AG10803 (cell line): ENCODE results near the gene DNLZ.

Experiments used
- DNase-seq: peaks from one replicate; pipeline ENCODE4 v3.0.0; 2010; ENCODE audit warnings: low read depth
- H3K4me3 ChIP-seq: 2 replicates; pipeline ENCODE4 v1.5.1; 2011; ENCODE audit warnings: mild to moderate bottlenecking, low read length, control low read depth
- TF ChIP-seq, protein P1 (sequence below): conservative IDR thresholded peaks from 2 replicates; pipeline ENCODE4 v1.5.1; 2011; ENCODE audit warnings: mild to moderate bottlenecking, low read length, control low read depth, inconsistent platforms

The DNLZ gene

DNA sequence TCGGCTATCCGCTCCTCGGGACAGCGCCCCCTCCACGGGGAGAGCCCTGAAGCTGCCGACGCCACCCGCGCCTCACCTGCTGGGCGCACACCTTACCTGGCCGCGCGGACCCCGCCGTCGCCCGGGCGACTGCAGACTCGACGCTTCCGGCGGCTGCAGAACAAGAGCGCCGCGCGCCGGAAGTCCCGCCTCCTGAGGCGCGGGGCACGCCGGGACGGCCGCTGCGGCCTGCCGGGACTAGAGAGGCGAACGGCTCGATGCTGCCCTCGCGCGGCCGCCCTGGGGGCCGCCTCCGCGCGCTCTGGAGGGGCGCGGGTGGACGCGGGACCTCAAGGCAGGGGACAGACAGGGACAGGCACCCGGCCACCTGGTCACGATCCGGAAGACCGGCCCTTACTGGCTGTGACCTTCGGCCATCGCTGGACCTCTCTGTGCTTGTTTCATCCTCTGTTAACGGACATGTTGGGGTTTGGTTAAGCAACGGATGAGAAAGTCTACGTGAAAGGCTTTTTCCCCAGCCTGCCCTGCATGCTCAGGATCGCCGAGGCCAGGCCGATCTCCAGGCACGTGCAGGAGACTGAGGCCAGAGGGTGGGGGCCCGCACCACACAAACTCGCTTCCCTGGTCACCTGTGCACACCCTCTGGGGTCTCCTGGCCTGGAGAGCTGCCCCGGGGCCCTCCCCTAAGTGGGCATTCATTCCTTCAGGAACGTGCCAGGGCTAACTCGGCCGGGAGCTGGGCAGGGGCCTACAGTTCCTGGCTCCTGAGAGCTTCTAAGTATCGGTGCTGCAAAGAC, 36.7 kb upstream of the DNLZ start, which contains the start of gene SNAPC4:
Gene SNAPC4, minus strand, starts transcription at position 133 of the 797 bp plus-strand sequence. CDS start 1,742 bp downstream, outside the sequence.
- DNase-seq = peak; percentile 77
- TF ChIP-seq, protein P1, sequence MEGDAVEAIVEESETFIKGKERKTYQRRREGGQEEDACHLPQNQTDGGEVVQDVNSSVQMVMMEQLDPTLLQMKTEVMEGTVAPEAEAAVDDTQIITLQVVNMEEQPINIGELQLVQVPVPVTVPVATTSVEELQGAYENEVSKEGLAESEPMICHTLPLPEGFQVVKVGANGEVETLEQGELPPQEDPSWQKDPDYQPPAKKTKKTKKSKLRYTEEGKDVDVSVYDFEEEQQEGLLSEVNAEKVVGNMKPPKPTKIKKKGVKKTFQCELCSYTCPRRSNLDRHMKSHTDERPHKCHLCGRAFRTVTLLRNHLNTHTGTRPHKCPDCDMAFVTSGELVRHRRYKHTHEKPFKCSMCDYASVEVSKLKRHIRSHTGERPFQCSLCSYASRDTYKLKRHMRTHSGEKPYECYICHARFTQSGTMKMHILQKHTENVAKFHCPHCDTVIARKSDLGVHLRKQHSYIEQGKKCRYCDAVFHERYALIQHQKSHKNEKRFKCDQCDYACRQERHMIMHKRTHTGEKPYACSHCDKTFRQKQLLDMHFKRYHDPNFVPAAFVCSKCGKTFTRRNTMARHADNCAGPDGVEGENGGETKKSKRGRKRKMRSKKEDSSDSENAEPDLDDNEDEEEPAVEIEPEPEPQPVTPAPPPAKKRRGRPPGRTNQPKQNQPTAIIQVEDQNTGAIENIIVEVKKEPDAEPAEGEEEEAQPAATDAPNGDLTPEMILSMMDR = peak; percentile 47
- peak within 1 kb of the TSS; percentile 83 for H3K4me3 ChIP-seq

DNA sequence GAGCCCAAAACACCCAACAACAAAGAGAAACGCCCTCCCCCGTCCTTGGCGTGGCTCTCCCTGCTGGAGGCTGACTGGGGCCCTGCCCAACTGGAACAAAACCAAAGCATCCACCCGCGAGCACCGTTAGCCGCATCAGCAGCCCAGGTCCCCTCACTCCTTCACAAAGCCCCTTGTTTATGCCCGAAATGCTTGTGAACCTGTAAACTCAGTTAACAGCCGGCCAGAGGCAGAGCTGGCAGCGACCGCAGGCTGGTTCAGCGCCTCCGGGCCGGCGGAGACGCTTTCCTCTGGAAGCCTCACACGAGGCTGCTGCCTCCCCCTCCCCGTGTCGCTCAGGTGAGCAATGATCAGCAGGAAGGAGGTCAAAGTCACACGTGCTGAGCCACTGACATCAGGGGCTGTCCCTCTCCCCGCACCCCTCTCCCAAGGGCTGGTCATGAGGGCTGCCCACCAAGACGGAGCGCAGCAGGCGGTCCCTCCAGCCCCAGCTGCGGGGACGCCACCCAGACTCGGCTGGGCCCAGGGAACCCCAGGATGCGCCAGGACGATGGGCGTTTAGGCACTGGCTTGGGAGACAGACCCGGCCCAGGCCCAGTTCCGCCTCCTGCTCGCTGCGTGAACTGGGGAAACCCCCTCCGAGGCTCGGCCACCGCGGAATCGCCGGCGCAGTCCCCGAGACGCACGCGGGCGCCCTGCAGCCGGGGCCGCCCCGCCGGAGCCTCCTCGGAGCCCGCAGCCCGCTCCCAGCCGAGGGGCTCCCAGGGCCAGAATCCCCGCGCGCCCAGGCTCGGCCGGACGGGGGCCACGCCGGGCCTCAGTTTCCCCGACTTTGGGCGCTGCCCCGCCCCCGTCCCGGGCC, 35.9 kb upstream of the DNLZ start:
- H3K4me3 ChIP-seq = peak overlapping the region; percentile 83
- no peak for DNase-seq
- TF ChIP-seq, protein P1 = no peak

DNA sequence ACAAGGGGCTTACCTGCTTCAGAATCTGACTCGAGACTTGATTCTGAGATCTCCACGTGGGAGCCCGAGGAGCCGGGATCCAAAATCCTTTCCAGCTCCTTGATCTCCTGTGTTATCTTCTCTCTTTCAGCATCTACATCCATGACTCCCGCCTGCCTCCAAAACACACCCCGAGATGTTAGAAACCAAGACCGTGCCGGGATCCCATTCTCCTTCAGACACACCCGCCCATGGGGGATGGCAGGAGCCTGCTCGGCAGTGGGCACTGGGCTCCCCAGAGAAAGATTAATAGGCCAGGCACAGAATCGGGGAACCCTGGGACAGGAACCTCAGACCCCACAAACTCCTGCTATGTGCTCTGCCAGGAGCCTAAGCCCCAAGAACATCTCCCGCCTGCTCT, 34.7 kb upstream of the DNLZ start:
- TF ChIP-seq, protein P1 = no peak
- H3K4me3 ChIP-seq = no peak overlapping the region; the same call in 1 of the 2 replicates
- no peak for DNase-seq

DNA sequence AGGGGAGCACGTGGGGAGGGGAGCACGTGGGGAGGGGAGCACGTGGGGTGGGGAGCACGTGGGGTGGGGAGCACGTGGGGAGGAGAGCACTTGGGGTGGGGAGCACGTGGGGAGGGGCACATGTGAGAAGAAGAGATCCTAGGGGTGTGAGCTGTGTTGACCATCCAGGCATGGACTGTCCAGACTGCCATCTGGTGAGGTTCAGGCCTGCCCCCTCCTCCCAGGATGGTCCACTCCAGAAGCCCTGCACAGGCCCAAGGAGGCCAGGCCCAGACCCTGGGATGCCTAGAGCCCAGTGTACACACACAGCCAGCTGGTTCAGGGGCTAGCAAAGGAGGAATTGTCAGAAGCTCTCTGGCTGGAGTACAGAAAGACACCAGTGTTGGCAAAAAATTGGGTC, 34.1 kb upstream of the DNLZ start:
- DNase-seq = no peak
- TF ChIP-seq, protein P1 = no peak
- no peak overlapping the region for H3K4me3 ChIP-seq

DNA sequence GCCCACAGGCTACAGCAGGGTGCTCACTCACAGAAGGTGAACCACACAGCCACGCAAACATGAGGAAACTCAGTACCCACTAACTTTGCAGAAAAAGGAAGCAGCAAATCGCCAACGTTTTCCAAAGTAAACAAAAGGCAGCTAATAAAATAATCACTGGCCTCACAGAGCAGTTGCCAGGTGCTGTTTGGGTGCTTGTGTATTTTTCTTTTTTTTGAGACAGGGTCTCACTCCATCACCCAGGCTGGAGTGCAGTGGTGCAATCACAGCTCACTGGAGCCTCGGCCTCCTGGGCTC, 32.6 kb upstream of the DNLZ start:
- no peak for DNase-seq
- TF ChIP-seq, protein P1 = no peak
- no peak overlapping the region for H3K4me3 ChIP-seq

DNA sequence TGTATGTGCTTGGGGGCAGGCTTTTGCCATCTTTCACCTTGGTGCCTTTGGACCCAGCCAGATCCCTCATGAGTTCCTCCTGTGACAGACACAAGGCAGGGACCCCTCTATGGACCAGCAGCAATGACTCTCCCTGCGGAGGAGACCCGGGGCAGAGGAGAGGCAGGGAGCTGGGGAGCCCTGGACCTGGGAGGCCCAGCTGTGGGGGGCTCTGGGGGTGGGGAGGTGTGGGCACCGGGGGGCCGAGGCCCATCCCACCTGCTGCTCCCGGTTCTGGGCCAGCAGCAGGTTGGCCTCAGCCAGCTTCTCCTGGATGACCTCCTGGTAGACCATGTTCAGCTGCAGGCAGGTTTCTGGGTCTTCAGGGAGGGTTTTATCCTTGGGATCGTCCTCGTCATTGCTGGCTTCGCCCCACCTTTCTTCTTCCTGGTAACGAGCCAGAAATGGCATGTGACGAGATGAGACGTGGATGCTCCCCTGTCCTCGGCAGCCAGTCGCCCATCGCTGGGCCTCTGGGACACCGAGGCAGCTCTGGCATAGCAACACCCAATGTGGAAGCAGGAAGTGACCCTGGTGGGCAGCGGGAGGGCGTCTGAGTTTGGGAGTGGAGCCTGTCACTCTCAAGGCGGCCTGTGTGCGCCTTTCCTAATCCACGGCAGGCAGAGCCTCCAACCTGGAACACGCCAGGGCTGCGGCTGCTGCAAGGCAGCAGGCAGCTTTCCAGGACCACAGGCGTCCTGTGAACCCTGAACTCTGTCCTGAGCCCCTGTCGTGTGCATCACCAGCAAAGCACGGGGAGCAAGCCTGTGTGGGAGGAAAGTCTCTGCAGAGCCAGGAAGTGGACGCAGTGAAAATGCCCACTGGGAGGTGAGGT, 32.0 kb upstream of the DNLZ start:
- DNase-seq = no peak
- H3K4me3 ChIP-seq = no peak overlapping the region
- TF ChIP-seq, protein P1 = no peak
